Spleen (tissue), 7 donors: ENCODE results near the gene GALNTL6.

Experiments used
- CTCF ChIP-seq, 11 experiments: fragments of 200-600 bp in 7 of 11; fragments of 450-650 bp in 4 of 11; sonication (generic) in 4 of 11; IDR thresholded peaks in 8 of 11; conservative IDR thresholded peaks in 3 of 11; 1 replicate in 7 of 11; 2 replicates in 4 of 11; pipeline versions ENCODE4 v1.4.0 to v1.8.0; 2016 to 2021; ENCODE audit warnings: antibody characterized with exemption in 11 of 11, inconsistent platforms in 4 of 11, mild to moderate bottlenecking in 1 of 11
- POLR2A ChIP-seq, 3 donors: fragments of 450-650 bp; IDR thresholded peaks; one replicate each; pipeline ENCODE4 v1.5.1; 2017; ENCODE audit warnings: antibody characterized with exemption in 3 of 3, mild to moderate bottlenecking in 1 of 3
- donor health status: DM: no; HTN: no; CAD: no; lungs with moderate emphysema.
- donor health status: DM: no; HTN: no; CAD: no.
- donor health status: DM: no; HTN: no; CAD: no.

- TF ChIP-seq CTCF (IDR thresholded peaks at IDR 0.05 in 8 of 11, conservative IDR thresholded peaks at IDR 0.05 in 3 of 11): no peak
- no peak for TF ChIP-seq POLR2A (IDR thresholded peaks at IDR 0.05)
Measured at GRCh38 chr4:171843456-171843855, 30.3 kb downstream of the GALNTL6 start.
